NB4 (cell line): Measurements from ENCODE around the gene PHAF1.
A peak's percentile ranks its signal among the peaks of the same experiment; 100 is the strongest.

Experiments used
- DNase-seq: peaks from one replicate; pipeline ENCODE4 v3.0.0; 2010; ENCODE audit warnings: low read depth
- H3K4me3 ChIP-seq: one replicate; pipeline ENCODE4 v1.5.1; 2011; ENCODE audit warnings: mild to moderate bottlenecking, low read depth, low read length, moderate library complexity
- MAX ChIP-seq: IDR thresholded peaks from 2 replicates; pipeline ENCODE4 v1.6.1; 2011; ENCODE audit warnings: low read depth, low read length
- MYC ChIP-seq: IDR thresholded peaks from 2 replicates; pipeline ENCODE4 v1.6.1; 2011; ENCODE audit warnings: low read depth, low read length
- POLR2A ChIP-seq: IDR thresholded peaks from 2 replicates; pipeline ENCODE4 v1.6.1; 2011; ENCODE audit warnings: mild to moderate bottlenecking; ENCODE audit not compliant: insufficient read length; ENCODE audit errors: extremely low read depth
- TF ChIP-seq, protein P1 (sequence below): IDR thresholded peaks from one replicate; pipeline ENCODE4 v1.5.1; 2012; ENCODE audit warnings: low read depth, low read length

The PHAF1 gene

GRCh38 chr16:67193536-67193935 lies 83.8 kb downstream of the PHAF1 start:
- TF ChIP-seq MYC (no peak), POLR2A (no peak), MAX (no peak)
- TF ChIP-seq, protein P1, sequence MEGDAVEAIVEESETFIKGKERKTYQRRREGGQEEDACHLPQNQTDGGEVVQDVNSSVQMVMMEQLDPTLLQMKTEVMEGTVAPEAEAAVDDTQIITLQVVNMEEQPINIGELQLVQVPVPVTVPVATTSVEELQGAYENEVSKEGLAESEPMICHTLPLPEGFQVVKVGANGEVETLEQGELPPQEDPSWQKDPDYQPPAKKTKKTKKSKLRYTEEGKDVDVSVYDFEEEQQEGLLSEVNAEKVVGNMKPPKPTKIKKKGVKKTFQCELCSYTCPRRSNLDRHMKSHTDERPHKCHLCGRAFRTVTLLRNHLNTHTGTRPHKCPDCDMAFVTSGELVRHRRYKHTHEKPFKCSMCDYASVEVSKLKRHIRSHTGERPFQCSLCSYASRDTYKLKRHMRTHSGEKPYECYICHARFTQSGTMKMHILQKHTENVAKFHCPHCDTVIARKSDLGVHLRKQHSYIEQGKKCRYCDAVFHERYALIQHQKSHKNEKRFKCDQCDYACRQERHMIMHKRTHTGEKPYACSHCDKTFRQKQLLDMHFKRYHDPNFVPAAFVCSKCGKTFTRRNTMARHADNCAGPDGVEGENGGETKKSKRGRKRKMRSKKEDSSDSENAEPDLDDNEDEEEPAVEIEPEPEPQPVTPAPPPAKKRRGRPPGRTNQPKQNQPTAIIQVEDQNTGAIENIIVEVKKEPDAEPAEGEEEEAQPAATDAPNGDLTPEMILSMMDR: no peak
- peak overlapping the region; percentile 100 for H3K4me3 ChIP-seq
- DNase-seq: no peak

- no peak overlapping the region for H3K4me3 ChIP-seq
- no peak for DNase-seq
- TF ChIP-seq MYC: no peak
- TF ChIP-seq, protein P1: no peak
These were observed 84.5 kb downstream of the PHAF1 start for GRCh38 chr16:67194260-67194659.

DNA sequence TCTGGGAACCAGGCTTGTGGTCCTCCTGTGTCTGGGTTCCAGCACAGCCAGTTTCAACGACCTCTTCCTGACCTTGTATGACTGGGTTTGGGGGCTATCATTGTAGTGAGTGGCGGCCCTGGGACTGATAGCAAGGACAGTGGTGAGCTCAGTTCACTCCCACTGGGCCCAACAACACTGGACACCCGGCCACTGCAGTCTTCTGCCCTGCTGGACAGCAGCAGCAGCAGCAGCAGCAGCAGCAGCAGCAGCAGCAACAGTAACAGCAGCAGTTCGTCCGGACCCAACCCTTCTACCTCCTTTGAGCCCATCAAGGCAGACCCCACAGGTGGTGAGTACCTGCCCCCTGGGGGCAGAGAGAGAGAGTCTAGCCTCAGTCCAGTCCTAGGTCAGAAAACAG lies 85.9 kb downstream of the PHAF1 start:
- H3K4me3 ChIP-seq: no peak overlapping the region
- DNase-seq: no peak
- TF ChIP-seq MYC (no peak), POLR2A (no peak), MAX (no peak)
- TF ChIP-seq, protein P1: no peak

DNA sequence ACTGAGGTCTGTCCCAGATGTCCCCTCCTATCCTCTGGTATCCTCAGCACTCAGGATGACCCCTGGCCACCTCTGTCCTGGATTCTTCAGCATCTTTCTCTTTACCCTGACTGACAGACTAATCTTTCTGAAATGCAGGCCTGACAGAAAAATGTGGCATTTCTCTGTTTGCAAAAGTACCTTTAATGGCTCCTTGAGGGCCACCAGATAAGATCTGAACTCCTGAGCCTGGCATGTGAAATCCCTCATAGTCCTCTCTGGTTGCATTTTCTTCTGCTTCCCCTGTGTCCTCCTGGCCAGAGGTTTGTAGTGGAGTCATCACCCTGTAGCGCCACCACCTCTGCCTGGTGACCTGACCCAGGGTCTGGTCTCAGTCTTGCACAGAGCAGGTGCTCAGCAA lies 87.1 kb downstream of the PHAF1 start:
- H3K4me3 ChIP-seq: no peak overlapping the region
- TF ChIP-seq MAX (no peak), MYC (no peak), POLR2A (no peak)
- TF ChIP-seq, protein P1: no peak
- DNase-seq: no peak

- H3K4me3 ChIP-seq: no peak overlapping the region
- TF ChIP-seq POLR2A (no peak), MYC (no peak), MAX (no peak)
- TF ChIP-seq, protein P1: no peak
- no peak for DNase-seq
These were observed 88.0 kb downstream of the PHAF1 start for GRCh38 chr16:67197704-67198103.
